Astrocyte of the spinal cord (primary cell): ENCODE results near the gene A1CF.
"Not testable (repeated sequence)": the region's sequence is repeated elsewhere in the genome, so short reads cannot be mapped to it uniquely, and the experiment has no call there.

Experiments used
- DNase-seq: peaks from one replicate; pipeline ENCODE4 v3.0.0; 2011; ENCODE audit warnings: low read depth, low spot score
- H3K4me3 ChIP-seq: 2 replicates; pipeline ENCODE4 v1.5.1; 2011; ENCODE audit warnings: low read depth, mild to moderate bottlenecking, low read length, moderate library complexity
- in situ Hi-C: cut with HindIII; loops from 2 replicates; pipeline ENCODE4 v1.10.0; 2017; ENCODE audit warnings: low sequenced_read_pairs
- TF ChIP-seq, protein P1 (sequence below): IDR thresholded peaks from 2 replicates; pipeline ENCODE4 v1.5.1; 2012; ENCODE audit warnings: low read depth, mild to moderate bottlenecking, low read length, inconsistent platforms

Gene A1CF

GRCh38 chr10:50892467-50892866 lies 7.0 kb upstream of the A1CF start:
- TF ChIP-seq, protein P1, sequence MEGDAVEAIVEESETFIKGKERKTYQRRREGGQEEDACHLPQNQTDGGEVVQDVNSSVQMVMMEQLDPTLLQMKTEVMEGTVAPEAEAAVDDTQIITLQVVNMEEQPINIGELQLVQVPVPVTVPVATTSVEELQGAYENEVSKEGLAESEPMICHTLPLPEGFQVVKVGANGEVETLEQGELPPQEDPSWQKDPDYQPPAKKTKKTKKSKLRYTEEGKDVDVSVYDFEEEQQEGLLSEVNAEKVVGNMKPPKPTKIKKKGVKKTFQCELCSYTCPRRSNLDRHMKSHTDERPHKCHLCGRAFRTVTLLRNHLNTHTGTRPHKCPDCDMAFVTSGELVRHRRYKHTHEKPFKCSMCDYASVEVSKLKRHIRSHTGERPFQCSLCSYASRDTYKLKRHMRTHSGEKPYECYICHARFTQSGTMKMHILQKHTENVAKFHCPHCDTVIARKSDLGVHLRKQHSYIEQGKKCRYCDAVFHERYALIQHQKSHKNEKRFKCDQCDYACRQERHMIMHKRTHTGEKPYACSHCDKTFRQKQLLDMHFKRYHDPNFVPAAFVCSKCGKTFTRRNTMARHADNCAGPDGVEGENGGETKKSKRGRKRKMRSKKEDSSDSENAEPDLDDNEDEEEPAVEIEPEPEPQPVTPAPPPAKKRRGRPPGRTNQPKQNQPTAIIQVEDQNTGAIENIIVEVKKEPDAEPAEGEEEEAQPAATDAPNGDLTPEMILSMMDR: no peak
- in situ Hi-C loops: no loop called here
- DNase-seq: no peak
- H3K4me3 ChIP-seq: no peak overlapping the region

GRCh38 chr10:50884302-50884701 lies 1.1 kb downstream of the A1CF start:
- no peak overlapping the region for H3K4me3 ChIP-seq
- DNase-seq: no peak
- in situ Hi-C loops: no loop called here
- TF ChIP-seq, protein P1: no peak

- TF ChIP-seq, protein P1: no peak
- DNase-seq: no peak
- H3K4me3 ChIP-seq: no peak overlapping the region
- in situ Hi-C loops: no loop called here
Observed at GRCh38 chr10:50883629-50884028, 1.8 kb downstream of the A1CF start.

DNA sequence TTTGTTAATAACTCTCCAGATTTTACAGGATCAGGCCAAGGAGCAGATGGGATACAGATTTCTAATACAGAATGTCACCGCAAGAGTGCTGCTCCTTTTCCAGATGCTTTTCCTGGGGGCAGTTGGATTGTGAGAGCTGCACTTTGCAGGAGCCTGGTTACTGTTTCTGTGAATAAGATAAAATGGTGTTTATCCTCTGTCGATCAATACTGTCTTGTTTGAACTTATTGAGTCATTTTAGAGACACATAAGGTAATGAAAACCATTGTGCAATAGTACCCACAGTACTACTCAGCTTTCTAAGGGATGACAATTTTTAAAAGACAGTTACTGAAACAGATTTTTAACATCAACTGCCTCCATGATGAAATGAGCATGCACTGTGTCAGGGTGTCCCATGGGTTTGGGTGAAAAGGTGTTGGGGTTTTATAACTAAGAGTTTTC lies 2.9 kb downstream of the A1CF start:
- DNase-seq: no peak
- no peak overlapping the region for H3K4me3 ChIP-seq
- in situ Hi-C loops: no loop called here
- TF ChIP-seq, protein P1: no peak

DNA sequence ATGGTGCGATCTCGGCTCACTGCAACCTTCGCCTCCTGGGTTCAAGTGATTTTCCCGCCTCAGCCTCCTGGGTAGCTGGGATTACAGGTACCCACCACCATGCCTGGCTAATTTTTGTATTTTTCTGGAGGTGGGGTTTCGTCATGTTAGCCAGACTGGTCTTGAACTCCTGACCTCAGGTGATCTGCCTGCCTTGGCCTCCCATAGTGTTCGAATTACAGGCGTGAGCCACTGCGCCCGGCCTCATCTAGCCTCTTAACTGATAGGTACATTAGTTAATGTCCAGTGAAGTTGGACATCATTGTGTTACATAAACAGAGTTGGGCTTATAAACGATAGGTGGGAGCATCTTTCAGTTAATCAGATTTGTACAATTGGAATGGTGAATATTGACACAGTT lies 4.4 kb downstream of the A1CF start:
- in situ Hi-C loops, H3K4me3 ChIP-seq, DNase-seq: not testable (repeated sequence)

DNA sequence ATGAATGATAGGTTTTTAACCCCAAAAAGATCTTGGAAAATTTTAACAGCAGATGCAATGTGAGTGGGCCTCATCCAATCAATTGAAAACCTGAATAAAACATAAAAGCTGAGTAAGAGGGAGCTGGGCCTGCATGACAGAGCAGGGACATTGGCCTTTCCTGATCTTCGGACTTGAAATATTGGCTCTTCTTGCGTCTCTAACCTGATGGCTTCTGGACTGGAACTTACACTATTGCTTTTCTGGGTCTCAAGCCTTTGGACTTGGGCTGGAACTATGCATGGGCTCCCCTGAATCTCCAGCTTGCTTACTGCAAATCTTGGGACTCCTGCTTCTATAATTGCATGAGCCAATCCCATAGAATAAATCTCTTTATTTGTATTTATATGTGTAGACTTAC lies 9.0 kb downstream of the A1CF start:
- TF ChIP-seq, protein P1: no peak
- H3K4me3 ChIP-seq: no peak overlapping the region
- in situ Hi-C loops: no loop called here
- no peak for DNase-seq

- no peak overlapping the region for H3K4me3 ChIP-seq
- TF ChIP-seq, protein P1: no peak
- in situ Hi-C loops: no loop called here
- DNase-seq: no peak
Observed at GRCh38 chr10:50874723-50875122, 10.7 kb downstream of the A1CF start.
